WERI-Rb-1 (cell line): ENCODE measurements around the gene CARNS1.

Experiments used
- DNase-seq: peaks from one replicate; pipeline ENCODE4 v3.0.0-alpha.2; 2020
- H3K27ac ChIP-seq: fragments of 250-450 bp; sonication (Bioruptor Pico); 2 replicates; pipeline ENCODE4 v1.5.1; 2020; ENCODE audit warnings: mild to moderate bottlenecking, moderate library complexity
- H3K27me3 ChIP-seq: fragments of 250-450 bp; sonication (Bioruptor Pico); 2 replicates; pipeline ENCODE4 v1.5.1; 2021; ENCODE audit warnings: mild to moderate bottlenecking, low read depth, moderate library complexity; ENCODE audit not compliant: insufficient read depth, severe bottlenecking
- H3K36me3 ChIP-seq: fragments of 250-450 bp; sonication (Bioruptor Pico); 2 replicates; pipeline ENCODE4 v1.5.1; 2020; ENCODE audit warnings: mild to moderate bottlenecking, moderate library complexity
- H3K4me3 ChIP-seq: 2 replicates; pipeline ENCODE4 v1.5.1; 2011; ENCODE audit warnings: low read depth, mild to moderate bottlenecking, control low read depth, low read length
- H3K9me3 ChIP-seq: fragments of 250-450 bp; sonication (Bioruptor Pico); 2 replicates; pipeline ENCODE4 v1.5.1; 2021; ENCODE audit warnings: mild to moderate bottlenecking, moderate library complexity; ENCODE audit not compliant: severe bottlenecking
- CTCF ChIP-seq: IDR thresholded peaks from 2 replicates; pipeline ENCODE4 v1.5.1; 2011; ENCODE audit warnings: low read depth, mild to moderate bottlenecking, control low read depth, inconsistent platforms, low read length

The CARNS1 gene

GRCh38 chr11:67404515-67405195 is 10.8 kb upstream of the CARNS1 start:
- no peaks in the 10 kb centered on the region for H3K9me3 ChIP-seq
- no peak overlapping the region for H3K27ac ChIP-seq
- no peak for TF ChIP-seq CTCF
- H3K27me3 ChIP-seq = no peaks in the 10 kb centered on the region
- H3K36me3 ChIP-seq = peaks cover 16% of the 10 kb centered on the region
- DNase-seq = no peak
- no peak overlapping the region for H3K4me3 ChIP-seq

GRCh38 chr11:67405196-67405567 is 10.3 kb upstream of the CARNS1 start:
- no peak overlapping the region for H3K4me3 ChIP-seq
- H3K27ac ChIP-seq = no peak overlapping the region
- no peak for DNase-seq
- no peak for TF ChIP-seq CTCF
- peaks cover 11% of the 10 kb centered on the region for H3K36me3 ChIP-seq
- H3K9me3 ChIP-seq = no peaks in the 10 kb centered on the region
- H3K27me3 ChIP-seq = no peaks in the 10 kb centered on the region

- no peak for DNase-seq
- Histone ChIP-seq H3K36me3 (peaks cover 5% of the 10 kb centered on the region), H3K4me3 (no peak overlapping the region), H3K27me3 (no peaks in the 10 kb centered on the region), H3K27ac (no peak overlapping the region), H3K9me3 (no peaks in the 10 kb centered on the region)
- no peak for TF ChIP-seq CTCF
These were observed 9.7 kb upstream of the CARNS1 start for GRCh38 chr11:67405688-67406339.

GRCh38 chr11:67406420-67406968 is 9.0 kb upstream of the CARNS1 start:
- no peaks in the 10 kb centered on the region for H3K9me3 ChIP-seq
- no peaks in the 10 kb centered on the region for H3K27me3 ChIP-seq
- no peaks in the 10 kb centered on the region for H3K36me3 ChIP-seq
- no peak overlapping the region for H3K27ac ChIP-seq
- TF ChIP-seq CTCF = no peak
- no peak for DNase-seq
- no peak overlapping the region for H3K4me3 ChIP-seq

GRCh38 chr11:67406969-67407687 is 8.3 kb upstream of the CARNS1 start:
- Histone ChIP-seq H3K36me3 (no peaks in the 10 kb centered on the region), H3K27ac (peak overlapping the region; percentile 30), H3K9me3 (no peaks in the 10 kb centered on the region), H3K4me3 (no peak overlapping the region), H3K27me3 (no peaks in the 10 kb centered on the region)
- DNase-seq = peak; percentile 64
- TF ChIP-seq CTCF = peak; percentile 60
